Panc1 (cell line): ENCODE data around the gene MUS81. TPM values are rescaled to one million over a fixed set of nuclear protein-coding genes. Genes with fewer than 3 reads are reported as not detected.

Experiments used
- ATAC-seq: fragments of 200-7000 bp; cut with Tn5 transposase; 2 replicates; pipeline ENCODE4 v1.9.1; 2020; ENCODE audit warnings: mild to moderate bottlenecking, moderate library complexity
- BruUV-seq: library from RNA; stranded (reverse); fragments of 400-500 nt; replicated peaks from 2 replicates; lab custom pipeline; 2021; lab: Mats Ljungman, UMichigan
- CTCF ChIA-PET: fragments of 300-600 bp; sonication (Branson Sonifier 250); formaldehyde crosslinking; loops from one replicate; lab custom pipeline; 2022; ENCODE audit warnings: antibody characterized with exemption; lab: Charles Lee
- POLR2A ChIA-PET: fragments of 300-600 bp; sonication (Branson Sonifier 250); formaldehyde crosslinking; loops from one replicate; lab custom pipeline; 2022; ENCODE audit warnings: antibody characterized with exemption; lab: Charles Lee
- DNase-seq: peaks from one replicate; pipeline ENCODE4 v3.0.0-alpha.2; 2010; ENCODE audit warnings: low read depth, low spot score
- H3K27ac ChIP-seq: 2 replicates; pipeline ENCODE4 v1.5.1; 2011; ENCODE audit warnings: mild to moderate bottlenecking, low read length, inconsistent platforms
- H3K27me3 ChIP-seq: fragments of 200-500 bp; sonication (Bioruptor generic); 2 replicates; pipeline ENCODE4 v1.6.0; 2014; ENCODE audit warnings: low read length, inconsistent platforms; ENCODE audit not compliant: control insufficient read depth, insufficient read depth
- H3K36me3 ChIP-seq: fragments of 200-500 bp; sonication (Bioruptor generic); 2 replicates; pipeline ENCODE4 v1.5.1; 2014; ENCODE audit warnings: inconsistent platforms, mild to moderate bottlenecking, low read length, moderate library complexity; ENCODE audit not compliant: control insufficient read depth, insufficient read depth
- H3K4me1 ChIP-seq: 2 replicates; pipeline ENCODE4 v1.5.1; 2011; ENCODE audit warnings: inconsistent platforms, mild to moderate bottlenecking, low read length, moderate library complexity; ENCODE audit not compliant: control insufficient read depth, insufficient read depth
- H3K4me3 ChIP-seq, 2 experiments: 2 replicates each; pipeline ENCODE4 v1.5.1; 2011 to 2012; ENCODE audit warnings: low read depth in 2 of 2, low read length in 2 of 2, mild to moderate bottlenecking in 2 of 2, inconsistent platforms in 1 of 2, moderate library complexity in 1 of 2
- H3K9me3 ChIP-seq: fragments of 200-500 bp; sonication (Bioruptor generic); 2 replicates; pipeline ENCODE4 v1.5.1; 2014; ENCODE audit warnings: low read depth, mild to moderate bottlenecking, inconsistent platforms, low read length, moderate library complexity; ENCODE audit not compliant: control insufficient read depth, insufficient read depth
- POLR2AphosphoS5 ChIP-seq: IDR thresholded peaks from 2 replicates; pipeline ENCODE4 v1.6.1; 2012; ENCODE audit warnings: mild to moderate bottlenecking, low read depth, low read length, moderate library complexity
- REST ChIP-seq, 2 experiments: IDR thresholded peaks; 2 replicates each; pipeline ENCODE4 v1.6.1; 2011 to 2012; ENCODE audit warnings: low read depth in 2 of 2, control low read depth in 1 of 2, low read length in 1 of 2, mild to moderate bottlenecking in 1 of 2, moderate library complexity in 1 of 2; ENCODE audit not compliant: insufficient read depth in 1 of 2
- SIN3A ChIP-seq: IDR thresholded peaks from 2 replicates; pipeline ENCODE4 v1.6.1; 2012; ENCODE audit warnings: low read depth, mild to moderate bottlenecking, low read length, moderate library complexity, borderline replicate concordance; ENCODE audit not compliant: insufficient read depth
- TCF7L2 ChIP-seq: IDR thresholded peaks from 2 replicates; pipeline ENCODE4 v1.6.1; 2011; ENCODE audit warnings: mild to moderate bottlenecking, low read depth, low read length, inconsistent platforms
- in situ Hi-C: cut with HindIII; loops from 2 replicates; pipeline ENCODE4 v1.10.0; 2016; ENCODE audit warnings: low sequenced_read_pairs, low pct_unique_long_range_greater_than_20kb
- intact Hi-C: fragments of 100-400 bp; cut with micrococcal nuclease; formaldehyde crosslinking; loops from one replicate; pipeline ENCODE4 v1.10.0; 2022; ENCODE audit not compliant: unreplicated experiment
- total RNA-seq: library from RNA; stranded (reverse); gene quantifications from one replicate; pipeline ENCODE4 v1.2.1, GENCODE V29; 2021; ENCODE audit not compliant: unreplicated experiment
- TF ChIP-seq, protein P1 (sequence below): fragments of 450-650 bp; IDR thresholded peaks from 2 replicates; pipeline ENCODE4 v1.5.1; 2017; ENCODE audit warnings: mild to moderate bottlenecking

The MUS81 gene
- total RNA-seq, 1 experiment from 2014 or later: 140 TPM

DNA sequence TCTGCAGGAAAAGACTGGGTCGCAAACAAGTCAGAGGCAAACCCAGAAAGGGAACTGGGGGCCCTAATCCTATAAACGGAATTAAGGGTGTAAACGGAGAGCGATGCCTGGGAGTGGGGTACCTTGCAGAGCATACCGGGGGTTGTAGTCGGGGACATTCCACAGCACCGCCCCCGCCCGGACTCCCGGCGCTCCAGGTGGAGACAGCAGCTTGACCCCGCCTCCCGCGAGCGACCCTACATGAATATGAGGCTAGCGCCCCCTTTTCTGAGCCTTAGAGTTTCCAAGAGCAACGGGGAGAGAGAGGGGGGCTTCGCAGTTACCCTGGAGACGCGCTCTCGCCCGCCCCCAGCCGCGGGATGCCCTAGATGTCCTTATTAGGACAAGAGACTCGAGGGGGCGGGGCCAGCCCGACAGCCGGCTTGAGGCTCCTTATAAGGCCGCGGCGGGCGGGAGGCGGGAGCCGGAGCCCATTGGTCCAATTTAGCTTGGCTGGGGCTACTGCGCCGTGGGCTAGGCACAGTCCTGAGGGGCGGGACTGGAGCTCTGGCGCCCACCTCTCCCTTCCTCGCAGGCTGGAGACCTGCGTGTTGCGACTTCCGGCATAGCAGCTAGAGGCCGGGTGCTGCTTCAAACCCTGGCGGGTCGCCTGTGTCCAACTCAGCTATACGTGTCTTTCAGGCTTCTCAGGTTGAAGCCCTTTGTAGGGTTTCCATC lies 980 bp upstream of the MUS81 start:
- ChIA-PET POLR2A (interaction anchor here (0.5 to 1.6 kb wide), 13 partner anchors 9 to 349 kb away, joined by 3 to 10 read pairs (median 4); partner anchors contain the start of genes CCDC85B, FIBP, KAT5 and SF3B2), CTCF (interaction anchor here (0.5 to 3.3 kb wide), 9 partner anchors 12 to 153 kb away, joined by 3 to 22 read pairs (median 5); partner anchors contain the start of genes CCDC85B and FIBP)
- H3K27me3 ChIP-seq: no peaks in the 10 kb centered on the region
- intact Hi-C loops (loop anchor here (10.0 kb wide), 1 partner anchor 304 kb away; the partner anchor contains the start of gene LTBP3), in situ Hi-C loops (no loop called here)
- H3K9me3 ChIP-seq: no peaks in the 10 kb centered on the region
- H3K36me3 ChIP-seq: peaks cover 26% of the 10 kb centered on the region
- DNase-seq (peak; percentile 88), ATAC-seq (peak; percentile 74)
- peaks cover 46% of the 10 kb centered on the region for H3K4me1 ChIP-seq
- no TSS peak for BruUV-seq
- peak overlapping the region; percentile 85 to 99 for H3K4me3 ChIP-seq
- H3K27ac ChIP-seq: peak overlapping the region; percentile 98
- TF ChIP-seq SIN3A (peak; percentile 83; the same call in 1 of the 2 replicates), POLR2AphosphoS5 (peak; percentile 91), REST (IDR thresholded peaks at IDR 0.05; ENCODE audit: insufficient read depth in 1 of 2, low read depth in 2 of 2, low read length in 1 of 2) (no peak), TCF7L2 (peak; percentile 81)
- TF ChIP-seq, protein P1, sequence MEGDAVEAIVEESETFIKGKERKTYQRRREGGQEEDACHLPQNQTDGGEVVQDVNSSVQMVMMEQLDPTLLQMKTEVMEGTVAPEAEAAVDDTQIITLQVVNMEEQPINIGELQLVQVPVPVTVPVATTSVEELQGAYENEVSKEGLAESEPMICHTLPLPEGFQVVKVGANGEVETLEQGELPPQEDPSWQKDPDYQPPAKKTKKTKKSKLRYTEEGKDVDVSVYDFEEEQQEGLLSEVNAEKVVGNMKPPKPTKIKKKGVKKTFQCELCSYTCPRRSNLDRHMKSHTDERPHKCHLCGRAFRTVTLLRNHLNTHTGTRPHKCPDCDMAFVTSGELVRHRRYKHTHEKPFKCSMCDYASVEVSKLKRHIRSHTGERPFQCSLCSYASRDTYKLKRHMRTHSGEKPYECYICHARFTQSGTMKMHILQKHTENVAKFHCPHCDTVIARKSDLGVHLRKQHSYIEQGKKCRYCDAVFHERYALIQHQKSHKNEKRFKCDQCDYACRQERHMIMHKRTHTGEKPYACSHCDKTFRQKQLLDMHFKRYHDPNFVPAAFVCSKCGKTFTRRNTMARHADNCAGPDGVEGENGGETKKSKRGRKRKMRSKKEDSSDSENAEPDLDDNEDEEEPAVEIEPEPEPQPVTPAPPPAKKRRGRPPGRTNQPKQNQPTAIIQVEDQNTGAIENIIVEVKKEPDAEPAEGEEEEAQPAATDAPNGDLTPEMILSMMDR: no peak

DNA sequence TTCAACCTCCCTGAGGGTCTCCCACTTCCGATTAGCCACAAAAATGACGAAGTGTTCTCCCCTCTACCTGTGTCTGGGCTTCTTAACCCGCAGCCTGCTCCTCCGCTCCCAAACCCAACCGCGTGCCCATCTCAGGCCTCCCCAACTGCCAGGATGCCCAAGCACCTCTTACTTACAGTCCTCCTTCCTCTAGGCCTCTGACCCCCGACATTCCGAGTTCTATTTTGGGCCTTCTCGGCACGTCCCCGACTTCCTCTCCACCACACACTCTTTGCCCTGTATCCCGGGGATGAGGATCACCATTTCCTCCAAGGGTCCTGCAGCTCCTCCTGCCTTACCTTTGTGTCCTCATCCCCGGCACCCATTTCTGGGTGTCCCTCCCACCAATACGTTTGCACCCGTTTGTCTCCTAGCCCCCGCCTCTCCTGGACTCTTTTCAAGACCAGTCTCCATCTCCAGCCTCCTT lies 388 bp upstream of the MUS81 start:
- ChIA-PET CTCF (interaction anchor here (0.8 to 3.3 kb wide), 7 partner anchors 9 to 42 kb away, joined by 3 to 22 read pairs (median 4); partner anchors contain the start of genes CCDC85B and FIBP), POLR2A (interaction anchor here (0.6 to 1.9 kb wide), 13 partner anchors 8 to 292 kb away, joined by 3 to 10 read pairs (median 4); partner anchors contain the start of genes CCDC85B, FIBP, KAT5 and SF3B2)
- in situ Hi-C loops: no loop called here
- peak overlapping the region; percentile 98 for H3K27ac ChIP-seq
- BruUV-seq: no TSS peak
- H3K4me3 ChIP-seq: peak overlapping the region; percentile 85 to 99
- H3K36me3 ChIP-seq: peaks cover 20% of the 10 kb centered on the region
- H3K27me3 ChIP-seq: no peaks in the 10 kb centered on the region
- TF ChIP-seq, protein P1: no peak
- 0 out of 2 replicates have a peak, but pooled peaks have one; percentile 8 for TF ChIP-seq POLR2AphosphoS5
- DNase-seq (no peak), ATAC-seq (peak; percentile 7)
- H3K4me1 ChIP-seq: peaks cover 40% of the 10 kb centered on the region
- H3K9me3 ChIP-seq: no peaks in the 10 kb centered on the region
- intact Hi-C loops: loop anchor here (10.0 kb wide), 1 partner anchor 305 kb away; the partner anchor contains the start of gene LTBP3
